NCI-H2196 (cell line): ENCODE measurements around the gene NPIPA5.
"Not testable (repeated sequence)": the region's sequence is repeated elsewhere in the genome, so short reads cannot be mapped to it uniquely, and the experiment has no call there.

Experiments
- DNase-seq: peaks from one replicate; lab custom pipeline; 2025; ENCODE audit not compliant: unreplicated experiment; lab: John Stamatoyannopoulos, UW

Gene NPIPA5

GRCh38 chr16:15378194-15378593 lies at the start of gene NPIPA5:
TSS of gene NPIPA5 (minus strand) at chr16:15378294. CDS start at chr16:15378294, 0 bp downstream.
- DNase-seq, result not testable (repeated sequence)

- peak; percentile 50 for DNase-seq
Measured at GRCh38 chr16:15427648-15428239, 49.6 kb upstream of the NPIPA5 start.

- no peak for DNase-seq
Measured at GRCh38 chr16:15426796-15427195, 48.7 kb upstream of the NPIPA5 start.

GRCh38 chr16:15425861-15426260 lies 47.8 kb upstream of the NPIPA5 start:
- no peak for DNase-seq

GRCh38 chr16:15422222-15422621 lies 44.1 kb upstream of the NPIPA5 start:
- no peak for DNase-seq

- not testable (repeated sequence) for DNase-seq
Measured at GRCh38 chr16:15421696-15422095, 43.6 kb upstream of the NPIPA5 start.

GRCh38 chr16:15418206-15418605 lies 40.1 kb upstream of the NPIPA5 start:
- DNase-seq, result no peak

- no peak for DNase-seq
Measured at GRCh38 chr16:15417197-15417596, 39.1 kb upstream of the NPIPA5 start.

- DNase-seq, result no peak
Measured at GRCh38 chr16:15415511-15415985, 37.5 kb upstream of the NPIPA5 start.

- DNase-seq, result not testable (repeated sequence)
Measured at GRCh38 chr16:15409476-15409875, 31.4 kb upstream of the NPIPA5 start.

GRCh38 chr16:15407756-15408155 lies 29.7 kb upstream of the NPIPA5 start:
- not testable (repeated sequence) for DNase-seq

- no peak for DNase-seq
Measured at GRCh38 chr16:15404792-15405191, 26.7 kb upstream of the NPIPA5 start.

- not testable (repeated sequence) for DNase-seq
Measured at GRCh38 chr16:15404091-15404490, 26.0 kb upstream of the NPIPA5 start.

GRCh38 chr16:15403392-15403995 lies 25.4 kb upstream of the NPIPA5 start:
- DNase-seq, result no peak

GRCh38 chr16:15401972-15402371 lies 23.9 kb upstream of the NPIPA5 start:
- no peak for DNase-seq

- DNase-seq, result not testable (repeated sequence)
Measured at GRCh38 chr16:15400314-15400713, 22.2 kb upstream of the NPIPA5 start.

- DNase-seq, result no peak
Measured at GRCh38 chr16:15399317-15399716, 21.2 kb upstream of the NPIPA5 start.

GRCh38 chr16:15398618-15399316 lies 20.7 kb upstream of the NPIPA5 start:
- DNase-seq, result no peak

GRCh38 chr16:15396948-15397594 lies 19.0 kb upstream of the NPIPA5 start:
- no peak for DNase-seq

GRCh38 chr16:15396509-15396829 lies 18.4 kb upstream of the NPIPA5 start:
- DNase-seq, result not testable (repeated sequence)

- DNase-seq, result not testable (repeated sequence)
Measured at GRCh38 chr16:15395631-15396508, 17.8 kb upstream of the NPIPA5 start, which contains the start of gene MPV17L. TSS of gene MPV17L (plus strand) at chr16:15395754. CDS start at chr16:15395898, 144 bp downstream.
